ENCODE data around the gene SND1.

- no peak for TF ChIP-seq ELF4 (IDR thresholded peaks at IDR 0.05)
- TF ChIP-seq BHLHE40 (IDR thresholded peaks at IDR 0.05; ENCODE audit: borderline replicate concordance) = no peak
- TF ChIP-seq FOXM1 (IDR thresholded peaks at IDR 0.05; ENCODE audit: borderline replicate concordance) = no peak
- TF ChIP-seq NFRKB (IDR thresholded peaks at IDR 0.05) = no peak
- TF ChIP-seq SP1 (IDR thresholded peaks at IDR 0.05) = no peak
- no peak for TF ChIP-seq ZNF384 (IDR thresholded peaks at IDR 0.05)
- TF ChIP-seq TARDBP (IDR thresholded peaks at IDR 0.05) = no peak
- no peak for TF ChIP-seq HDGF (IDR thresholded peaks at IDR 0.05; ENCODE audit: borderline replicate concordance)
- no peak for TF ChIP-seq CTBP1 (IDR thresholded peaks at IDR 0.05; ENCODE audit: borderline replicate concordance)
- no peak for TF ChIP-seq ARNT (IDR thresholded peaks at IDR 0.05)
- no peak for TF ChIP-seq PKNOX1 (IDR thresholded peaks at IDR 0.05)
- no peak for TF ChIP-seq SUZ12 (IDR thresholded peaks at IDR 0.05)
Measured at GRCh38 chr7:128036226-128036940, 384.4 kb downstream of the SND1 start.
